Progenitor cell of endocrine pancreas (in vitro differentiated cells): ENCODE results near the gene HTRA3. TPM values are rescaled to one million over a fixed set of nuclear protein-coding genes. Genes with fewer than 3 reads are reported as not detected.

ENCODE experiments used
- DNase-seq: peaks from one replicate; pipeline ENCODE4 v3.0.0; 2021; ENCODE audit warnings: low spot score; ENCODE audit not compliant: unreplicated experiment
- H3K27ac Mint-ChIP-seq: 2 replicates; pipeline ENCODE4 v1.8.0; 2021; ENCODE audit warnings: mild to moderate bottlenecking, moderate library complexity, mixed read lengths
- H3K27me3 Mint-ChIP-seq: 2 replicates; pipeline ENCODE4 v1.8.0; 2021; ENCODE audit warnings: mixed read lengths
- H3K36me3 Mint-ChIP-seq: 2 replicates; pipeline ENCODE4 v1.8.0; 2022; ENCODE audit warnings: mixed read lengths; ENCODE audit not compliant: insufficient read depth
- H3K4me1 Mint-ChIP-seq: 2 replicates; pipeline ENCODE4 v1.8.0; 2021; ENCODE audit warnings: low read depth, mixed read lengths
- H3K4me3 Mint-ChIP-seq: 2 replicates; pipeline ENCODE4 v1.8.0; 2021; ENCODE audit warnings: low read depth, mild to moderate bottlenecking, moderate library complexity, mixed read lengths
- H3K9me3 Mint-ChIP-seq: 2 replicates; pipeline ENCODE4 v1.8.0; 2021; ENCODE audit warnings: low read depth, mixed read lengths
- total RNA-seq: library from RNA; stranded (reverse); gene quantifications from 2 replicates; pipeline ENCODE4 v1.2.1, GENCODE V29; 2021
- TF ChIP-seq, protein P1 (sequence below): fragments of 200-600 bp; sonication (generic); IDR thresholded peaks from one replicate; pipeline ENCODE4 v1.5.0; 2021; ENCODE audit warnings: antibody characterized with exemption, mild to moderate bottlenecking; ENCODE audit not compliant: unreplicated experiment

The HTRA3 gene
- total RNA-seq, 1 donor from 2014 or later, result 0.86 TPM

DNA sequence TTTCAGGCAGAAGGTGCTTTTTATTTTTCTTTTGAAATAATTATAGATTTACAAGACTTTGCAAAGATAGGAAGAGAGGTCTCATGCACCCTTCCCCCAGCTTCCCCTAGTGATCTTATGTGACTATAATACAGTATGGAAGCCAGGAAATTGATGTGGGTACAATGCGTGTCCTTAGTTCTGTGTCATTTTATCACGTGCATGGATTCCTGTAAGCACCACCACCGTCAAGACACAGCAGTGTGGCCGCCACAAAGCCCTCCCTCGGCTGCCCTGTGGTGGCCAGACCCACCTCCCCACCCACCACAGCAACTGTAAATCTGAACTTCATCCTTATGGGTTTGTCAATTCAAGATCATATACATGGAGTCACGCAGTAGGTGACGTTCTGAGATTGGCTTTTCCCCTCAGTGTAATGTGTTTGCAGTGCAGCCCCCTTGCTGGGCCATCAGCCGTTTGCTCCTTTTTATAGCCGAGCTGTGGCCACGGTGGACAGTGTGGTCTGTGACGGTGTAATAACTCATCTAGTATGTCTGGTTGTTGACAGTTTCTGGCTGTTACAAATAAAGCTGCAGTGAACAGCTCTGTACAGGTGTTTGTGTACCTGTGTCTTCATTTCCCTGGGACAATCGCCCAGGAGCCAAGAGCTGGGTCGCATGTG, 10.9 kb upstream of the HTRA3 start:
- Mint-ChIP-seq H3K36me3 (no peaks in the 10 kb centered on the region), H3K27ac (no peak overlapping the region), H3K4me1 (peaks cover under 1% of the 10 kb centered on the region), H3K27me3 (peaks cover 7% of the 10 kb centered on the region), H3K9me3 (no peaks in the 10 kb centered on the region), H3K4me3 (no peak overlapping the region)
- TF ChIP-seq, protein P1, sequence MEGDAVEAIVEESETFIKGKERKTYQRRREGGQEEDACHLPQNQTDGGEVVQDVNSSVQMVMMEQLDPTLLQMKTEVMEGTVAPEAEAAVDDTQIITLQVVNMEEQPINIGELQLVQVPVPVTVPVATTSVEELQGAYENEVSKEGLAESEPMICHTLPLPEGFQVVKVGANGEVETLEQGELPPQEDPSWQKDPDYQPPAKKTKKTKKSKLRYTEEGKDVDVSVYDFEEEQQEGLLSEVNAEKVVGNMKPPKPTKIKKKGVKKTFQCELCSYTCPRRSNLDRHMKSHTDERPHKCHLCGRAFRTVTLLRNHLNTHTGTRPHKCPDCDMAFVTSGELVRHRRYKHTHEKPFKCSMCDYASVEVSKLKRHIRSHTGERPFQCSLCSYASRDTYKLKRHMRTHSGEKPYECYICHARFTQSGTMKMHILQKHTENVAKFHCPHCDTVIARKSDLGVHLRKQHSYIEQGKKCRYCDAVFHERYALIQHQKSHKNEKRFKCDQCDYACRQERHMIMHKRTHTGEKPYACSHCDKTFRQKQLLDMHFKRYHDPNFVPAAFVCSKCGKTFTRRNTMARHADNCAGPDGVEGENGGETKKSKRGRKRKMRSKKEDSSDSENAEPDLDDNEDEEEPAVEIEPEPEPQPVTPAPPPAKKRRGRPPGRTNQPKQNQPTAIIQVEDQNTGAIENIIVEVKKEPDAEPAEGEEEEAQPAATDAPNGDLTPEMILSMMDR, result no peak
- DNase-seq, result no peak

DNA sequence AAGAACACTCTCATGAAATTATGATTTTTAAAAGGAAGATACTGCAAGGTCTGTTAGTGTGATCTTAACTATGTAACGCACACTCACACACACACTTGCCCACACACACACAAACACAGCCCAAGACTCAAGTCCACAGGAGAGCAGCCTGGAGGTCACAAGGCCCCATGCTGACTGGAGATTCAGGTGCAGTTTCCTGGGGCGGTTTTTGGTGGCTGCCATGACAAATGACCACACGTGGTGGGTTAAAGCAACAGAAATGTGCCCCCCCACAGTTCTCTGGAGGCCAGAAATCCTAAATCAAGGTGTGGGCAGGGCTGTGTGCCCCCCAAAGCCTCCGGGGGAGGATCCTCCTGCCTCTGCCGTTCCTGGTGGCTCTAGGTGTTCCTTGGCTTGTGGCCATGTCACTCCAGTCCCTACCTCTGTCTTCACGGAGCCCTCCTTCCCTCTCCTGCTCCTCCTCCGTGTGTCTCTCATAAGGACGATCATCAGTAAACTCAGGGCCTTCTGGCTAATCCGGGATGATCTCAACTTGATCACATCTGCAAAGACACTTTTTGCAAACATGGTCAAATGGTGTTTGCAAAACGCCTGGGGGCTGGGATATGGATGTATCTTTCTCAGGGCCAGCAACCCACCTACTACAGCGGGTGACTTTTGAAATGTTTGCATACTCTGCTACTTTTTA, 9.7 kb upstream of the HTRA3 start:
- Mint-ChIP-seq H3K4me1 (peaks cover 1% of the 10 kb centered on the region), H3K36me3 (no peaks in the 10 kb centered on the region), H3K27ac (no peak overlapping the region), H3K9me3 (no peaks in the 10 kb centered on the region), H3K27me3 (peaks cover 12% of the 10 kb centered on the region), H3K4me3 (no peak overlapping the region)
- DNase-seq, result no peak
- TF ChIP-seq, protein P1, result no peak

DNA sequence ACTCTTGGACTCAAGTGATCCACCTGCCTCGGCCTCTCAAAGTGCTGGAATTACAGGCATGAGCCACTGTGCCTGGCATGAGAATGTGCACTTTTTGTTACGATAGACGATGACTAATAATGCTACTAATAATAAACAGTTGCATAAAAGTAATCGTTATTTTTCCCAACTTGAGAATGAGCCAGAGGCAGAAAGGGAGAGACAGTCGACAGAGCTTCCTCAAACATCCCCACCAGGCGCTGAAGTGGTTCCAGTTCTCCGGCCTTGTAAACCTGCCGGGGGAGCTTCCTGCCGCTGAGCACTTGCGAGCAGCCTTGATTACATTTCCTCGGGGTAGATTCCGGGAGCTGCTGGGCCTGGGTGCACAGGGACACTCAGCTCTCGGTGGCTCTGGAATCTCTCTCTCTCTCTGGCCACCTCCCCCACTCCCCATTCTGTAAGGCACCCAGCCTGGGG, 8.9 kb upstream of the HTRA3 start:
- H3K4me3 Mint-ChIP-seq, result no peak overlapping the region
- no peaks in the 10 kb centered on the region for H3K36me3 Mint-ChIP-seq
- no peak for DNase-seq
- peaks cover 12% of the 10 kb centered on the region for H3K27me3 Mint-ChIP-seq
- no peaks in the 10 kb centered on the region for H3K9me3 Mint-ChIP-seq
- peaks cover 1% of the 10 kb centered on the region for H3K4me1 Mint-ChIP-seq
- TF ChIP-seq, protein P1, result no peak
- no peak overlapping the region for H3K27ac Mint-ChIP-seq

GRCh38 chr4:8261851-8262535, 7.6 kb upstream of the HTRA3 start:
- Mint-ChIP-seq H3K4me3 (no peak overlapping the region), H3K4me1 (peaks cover 6% of the 10 kb centered on the region), H3K27ac (no peak overlapping the region), H3K36me3 (no peaks in the 10 kb centered on the region), H3K9me3 (no peaks in the 10 kb centered on the region), H3K27me3 (peaks cover 16% of the 10 kb centered on the region)
- TF ChIP-seq, protein P1, result no peak
- no peak for DNase-seq

- Mint-ChIP-seq H3K9me3 (no peaks in the 10 kb centered on the region), H3K36me3 (no peaks in the 10 kb centered on the region), H3K4me1 (peaks cover 7% of the 10 kb centered on the region), H3K27ac (no peak overlapping the region), H3K27me3 (peaks cover 16% of the 10 kb centered on the region), H3K4me3 (no peak overlapping the region)
- DNase-seq, result no peak
- TF ChIP-seq, protein P1, result no peak
These were observed 6.8 kb upstream of the HTRA3 start for GRCh38 chr4:8262637-8263322.
